ENCODE measurements around the gene LRIG2. TPM values are rescaled to one million over a fixed set of nuclear protein-coding genes. Genes with fewer than 3 reads are reported as not detected.

LRIG2 gene
- total and polyA plus RNA-seq, 9 of the 15 experiments (the other 6 are each of a cell fraction or from before 2014, with no cell fraction given), result 1.8 to 28.1 (median 11.5) TPM

DNA sequence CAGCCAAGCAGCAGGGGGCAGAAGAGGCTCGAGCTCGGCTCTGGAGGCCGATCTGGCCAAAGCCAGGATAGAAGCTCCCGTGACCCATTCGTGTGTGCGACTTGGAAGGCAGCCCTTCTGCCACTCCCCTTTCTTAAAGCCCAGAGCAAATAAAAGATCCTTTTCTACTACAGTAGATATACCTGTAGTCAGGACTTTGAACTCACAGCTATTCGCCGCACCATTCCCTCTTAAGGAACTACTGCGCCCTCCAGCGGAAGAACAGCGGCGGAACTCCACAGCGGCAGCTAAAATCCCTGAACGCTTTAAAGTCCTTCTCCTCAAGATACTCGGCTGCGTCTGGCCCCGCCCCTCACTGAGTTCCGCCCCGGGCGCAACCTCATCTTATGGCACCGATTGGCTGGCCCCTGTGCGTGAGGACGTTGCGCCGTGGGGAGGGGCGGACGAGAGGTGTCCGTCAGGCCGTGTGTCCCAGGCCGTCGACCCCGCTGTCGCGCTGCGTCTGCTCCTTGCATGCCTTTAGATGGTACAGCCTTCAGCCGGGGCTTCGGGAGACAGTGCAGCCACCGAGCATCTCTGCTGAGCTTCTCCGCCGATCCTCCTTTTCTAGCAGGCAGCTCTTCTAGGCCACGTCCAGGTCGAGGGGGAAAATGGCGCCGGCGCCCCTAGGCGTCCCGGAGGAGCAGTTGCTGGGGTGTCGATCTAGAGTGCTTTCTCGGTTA lies at the start of gene LRIG2 (continued):
- peak; percentile 52 for TF ChIP-seq ZNF592 (IDR thresholded peaks at IDR 0.05)
- TF ChIP-seq SMAD2 (IDR thresholded peaks at IDR 0.05; ENCODE audit: low read depth, low read length), result no peak
- TF ChIP-seq, protein P1, sequence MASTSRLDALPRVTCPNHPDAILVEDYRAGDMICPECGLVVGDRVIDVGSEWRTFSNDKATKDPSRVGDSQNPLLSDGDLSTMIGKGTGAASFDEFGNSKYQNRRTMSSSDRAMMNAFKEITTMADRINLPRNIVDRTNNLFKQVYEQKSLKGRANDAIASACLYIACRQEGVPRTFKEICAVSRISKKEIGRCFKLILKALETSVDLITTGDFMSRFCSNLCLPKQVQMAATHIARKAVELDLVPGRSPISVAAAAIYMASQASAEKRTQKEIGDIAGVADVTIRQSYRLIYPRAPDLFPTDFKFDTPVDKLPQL (IDR thresholded peaks at IDR 0.05; ENCODE audit: extremely low read depth, insufficient read length), result no peak
- TF ChIP-seq ZNF583 (CRISPR knock-in tag; IDR thresholded peaks at IDR 0.05), result 0 out of 2 replicates have a peak, but pooled peaks have one; percentile 29
- TF ChIP-seq MBD2 (IDR thresholded peaks at IDR 0.05; ENCODE audit: borderline replicate concordance, low read depth), result peak; percentile 23
- TF ChIP-seq MLLT1 (IDR thresholded peaks at IDR 0.05), result peak in 1 of 2 experiments; percentile 89; a peak in 3 of 4 replicates
- TF ChIP-seq HMGN3 (IDR thresholded peaks at IDR 0.05; ENCODE audit: borderline replicate concordance, extremely low read depth, insufficient read length, low read depth, low read length), result peak; percentile 62
- peak; percentile 93 for TF ChIP-seq L3MBTL2 (IDR thresholded peaks at IDR 0.05)
- no peak for TF ChIP-seq PRMT5 (CRISPR knock-in tag; IDR thresholded peaks at IDR 0.05)
- peak; percentile 96 for TF ChIP-seq CXXC5 (CRISPR knock-in tag; IDR thresholded peaks at IDR 0.05)
- TF ChIP-seq PCBP2 (IDR thresholded peaks at IDR 0.05; ENCODE audit: low read depth, low read length, poor library complexity, severe bottlenecking), result no peak
- peak; percentile 11; the same call in 1 of the 2 replicates for TF ChIP-seq FOSL1 (tag; conservative IDR thresholded peaks at IDR 0.05)
- TF ChIP-seq ZNF717 (CRISPR knock-in tag; IDR thresholded peaks at IDR 0.05), result peak; percentile 67; the same call in 1 of the 2 replicates
- peak; percentile 96 for TF ChIP-seq ZNF764 (CRISPR knock-in tag; IDR thresholded peaks at IDR 0.05; ENCODE audit: low read depth)
- TF ChIP-seq ZNF695 (CRISPR knock-in tag; IDR thresholded peaks at IDR 0.05), result 0 out of 2 replicates have a peak, but pooled peaks have one; percentile 13
- TF ChIP-seq TBP (optimal IDR thresholded peaks at IDR 0.05; ENCODE audit: low read depth, low read length), result peak; percentile 78
- TF ChIP-seq RNF2 (IDR thresholded peaks at IDR 0.05), result peak; percentile 73
- no peak for TF ChIP-seq ATF3 (IDR thresholded peaks at IDR 0.05)
- peak; percentile 47; the same call in 1 of the 2 replicates for TF ChIP-seq ATF3 (CRISPR knock-in tag; conservative IDR thresholded peaks at IDR 0.05)
